NCI-H2081 (cell line): ENCODE data around the gene BRINP2.

ENCODE experiments used
- DNase-seq, 2 experiments: peaks; one replicate each; lab custom pipeline; 2025; lab: John Stamatoyannopoulos, UW

Gene BRINP2

DNA sequence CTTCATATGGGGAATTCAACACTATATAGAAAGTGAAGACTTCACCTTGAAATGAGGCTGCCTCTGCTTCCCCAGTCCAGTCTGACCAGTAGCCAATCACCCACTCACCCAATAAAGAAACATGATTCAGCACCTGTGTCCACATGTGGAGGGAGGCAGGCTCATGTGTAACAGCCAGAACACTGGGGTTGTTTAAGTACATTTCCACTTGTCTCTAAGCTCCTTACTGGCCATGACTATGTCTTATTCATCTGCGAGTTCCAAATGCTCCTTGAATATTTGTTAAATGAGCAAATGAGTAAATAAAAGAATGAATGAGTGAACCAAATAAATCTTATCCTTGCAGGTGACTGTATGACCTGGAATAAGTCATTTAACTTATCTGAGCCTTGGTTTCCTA, 100.1 kb downstream of the BRINP2 start:
- no peak for DNase-seq

DNA sequence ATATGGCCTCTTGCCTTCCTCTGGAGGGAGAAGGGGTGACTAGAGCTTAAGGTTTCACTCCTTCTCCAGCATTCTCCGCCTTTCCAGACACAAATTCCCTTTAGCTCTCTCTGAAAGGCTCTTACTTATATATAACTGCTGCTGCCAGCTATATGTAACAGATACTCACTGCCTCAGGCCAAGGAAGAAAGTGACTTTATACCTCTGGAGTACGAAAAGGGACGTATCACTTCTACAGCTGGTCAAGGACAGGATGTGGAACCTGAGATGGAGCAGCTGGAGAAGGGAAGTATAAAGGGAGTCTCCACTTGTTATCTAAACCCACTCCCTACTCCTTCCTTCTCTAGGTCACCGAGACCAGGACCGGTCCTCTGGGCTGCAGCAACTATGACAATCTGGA, 102.4 kb downstream of the BRINP2 start:
- DNase-seq = no peak

DNA sequence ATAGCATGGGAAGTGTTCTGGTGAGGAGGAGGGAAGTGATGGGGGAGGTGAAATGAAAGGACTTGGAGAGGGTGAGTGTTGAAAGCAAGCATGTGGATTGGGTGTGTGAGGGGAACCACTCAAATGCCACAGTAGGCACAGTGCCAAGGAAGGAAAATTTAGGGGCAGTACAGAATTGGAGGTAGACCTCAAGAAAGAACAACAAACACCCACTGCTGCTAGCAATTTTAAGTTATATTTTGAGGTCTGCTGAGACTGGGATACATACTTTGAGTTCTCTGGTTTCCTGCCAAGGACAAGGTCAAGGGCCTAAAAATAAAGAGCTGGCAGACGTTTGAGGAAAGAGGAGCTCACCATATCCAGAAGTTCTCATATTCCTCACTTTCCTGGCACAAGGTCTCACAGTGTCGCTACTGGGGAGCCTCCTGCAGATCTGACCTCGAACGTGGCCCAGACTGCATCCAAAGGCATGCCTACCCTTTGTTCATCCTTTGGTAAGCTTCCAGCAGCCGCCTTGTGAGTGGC, 104.0 kb downstream of the BRINP2 start:
- no peak for DNase-seq

DNA sequence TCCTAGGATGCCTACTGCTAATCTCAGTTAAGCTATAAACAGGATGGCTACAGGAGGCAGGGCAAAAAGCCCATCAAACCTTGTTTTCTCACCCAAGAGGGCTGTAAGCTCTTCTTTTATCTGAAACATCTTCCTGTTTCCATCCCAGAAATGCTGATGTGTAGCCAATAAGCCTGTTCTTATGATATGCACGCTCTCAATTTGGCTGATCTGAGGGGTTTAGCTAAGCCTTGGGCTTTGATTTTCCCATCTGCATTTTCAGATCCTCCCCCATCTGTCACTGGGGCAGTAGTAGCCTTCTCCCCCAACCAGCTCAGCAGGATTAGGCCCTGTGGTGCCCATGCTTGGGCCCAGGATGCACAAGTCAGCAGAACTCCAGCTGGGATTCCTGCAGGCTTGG, 105.0 kb downstream of the BRINP2 start:
- DNase-seq = no peak

GRCh38 chr1:177278626-177279390, 108.0 kb downstream of the BRINP2 start:
- no peak for DNase-seq

- DNase-seq = no peak
Measured at GRCh38 chr1:177281901-177282300, 111.1 kb downstream of the BRINP2 start.

DNA sequence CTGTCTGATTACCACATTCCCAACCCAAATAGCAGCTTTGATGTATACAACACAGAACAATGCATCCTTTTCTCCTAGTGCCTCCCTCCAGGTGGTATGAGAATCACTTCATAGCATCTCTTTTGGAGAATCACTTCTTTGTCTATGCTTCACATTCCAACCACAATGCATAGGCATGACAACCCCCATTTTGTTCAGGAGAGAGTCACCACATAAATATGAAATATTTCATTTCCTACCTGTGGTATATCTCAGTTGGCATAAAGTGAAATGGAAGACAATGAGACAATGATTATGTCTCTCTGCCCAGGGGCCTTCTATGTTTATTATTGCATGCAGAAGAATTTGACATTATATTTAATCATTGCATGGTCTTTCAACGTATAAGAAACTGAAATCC, 112.2 kb downstream of the BRINP2 start:
- no peak for DNase-seq

GRCh38 chr1:177283380-177283779, 112.6 kb downstream of the BRINP2 start:
- no peak for DNase-seq

DNA sequence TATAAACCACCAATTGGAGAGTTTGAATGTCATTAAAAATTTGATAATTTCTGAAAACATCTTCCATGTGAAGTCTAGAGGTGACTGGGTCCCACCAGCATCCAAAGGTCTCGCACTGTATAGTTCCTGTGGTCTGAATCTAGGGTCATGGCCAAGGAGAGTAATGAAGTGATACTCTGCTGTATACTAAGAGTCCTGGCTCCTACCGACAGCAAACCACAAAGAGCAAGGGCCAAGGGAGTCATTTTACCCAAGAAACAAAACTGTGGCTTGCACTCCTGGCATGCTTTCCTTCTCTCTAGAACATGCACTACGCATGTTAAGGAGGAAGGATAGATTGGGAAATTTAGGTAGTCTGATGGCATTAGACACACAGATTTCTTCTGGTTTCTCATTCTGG, 115.6 kb downstream of the BRINP2 start:
- DNase-seq = no peak

- no peak for DNase-seq
Measured at GRCh38 chr1:177287270-177287669, 116.5 kb downstream of the BRINP2 start.

- DNase-seq = no peak
Measured at GRCh38 chr1:177287994-177288393, 117.2 kb downstream of the BRINP2 start.

DNA sequence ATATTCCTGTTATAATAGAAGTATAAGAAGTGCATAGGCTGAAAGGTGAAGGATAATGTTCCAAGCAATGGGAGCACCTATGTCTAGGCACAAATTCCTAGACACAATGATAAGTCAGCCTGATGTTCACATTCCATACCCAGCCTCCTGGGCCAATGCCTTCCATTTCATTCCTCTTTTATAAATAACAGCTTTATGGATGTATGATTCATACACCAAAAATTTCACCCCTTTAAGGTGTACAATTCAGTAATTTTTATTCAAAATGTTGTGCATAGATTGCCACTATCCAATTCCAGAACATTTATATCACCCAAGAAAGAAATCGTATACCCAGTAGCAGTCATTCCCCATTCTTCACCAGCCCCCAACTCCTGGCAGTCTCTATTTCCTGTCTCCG, 118.8 kb downstream of the BRINP2 start:
- DNase-seq = no peak

GRCh38 chr1:177300431-177300830, 129.7 kb downstream of the BRINP2 start:
- no peak for DNase-seq

DNA sequence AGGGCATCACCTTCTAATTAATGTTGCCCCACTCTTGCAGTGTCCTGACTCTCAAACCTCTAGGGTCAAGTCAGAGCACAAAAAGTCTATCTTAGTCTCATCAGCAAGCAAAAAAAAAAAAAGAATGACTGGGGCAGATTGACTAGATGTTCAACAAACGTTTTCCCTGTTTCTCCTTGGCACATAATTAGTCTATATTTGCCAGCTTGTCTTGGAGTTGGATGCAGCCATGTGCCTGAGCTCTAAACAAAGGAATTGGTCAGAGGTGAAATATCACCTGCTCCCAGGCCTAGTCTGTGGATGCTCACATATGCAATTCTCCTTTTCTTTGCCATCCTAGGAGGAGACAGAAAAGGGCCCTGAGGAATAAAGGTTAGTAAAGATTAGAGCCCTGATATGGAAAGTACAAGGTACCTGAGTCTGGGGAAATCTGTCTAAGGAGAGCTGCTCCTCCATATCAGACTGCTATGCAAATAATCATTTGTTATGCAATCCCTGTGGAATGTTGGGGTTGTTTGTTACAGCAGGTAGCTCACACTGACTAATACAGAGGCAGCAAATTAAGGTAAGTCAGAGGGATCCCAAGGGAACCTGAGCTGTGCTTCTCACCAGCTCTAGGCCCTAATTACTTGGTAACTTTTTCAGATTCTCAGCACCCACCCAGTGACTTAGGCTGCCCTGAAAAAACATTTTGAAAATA, 130.8 kb downstream of the BRINP2 start:
- DNase-seq = no peak

DNA sequence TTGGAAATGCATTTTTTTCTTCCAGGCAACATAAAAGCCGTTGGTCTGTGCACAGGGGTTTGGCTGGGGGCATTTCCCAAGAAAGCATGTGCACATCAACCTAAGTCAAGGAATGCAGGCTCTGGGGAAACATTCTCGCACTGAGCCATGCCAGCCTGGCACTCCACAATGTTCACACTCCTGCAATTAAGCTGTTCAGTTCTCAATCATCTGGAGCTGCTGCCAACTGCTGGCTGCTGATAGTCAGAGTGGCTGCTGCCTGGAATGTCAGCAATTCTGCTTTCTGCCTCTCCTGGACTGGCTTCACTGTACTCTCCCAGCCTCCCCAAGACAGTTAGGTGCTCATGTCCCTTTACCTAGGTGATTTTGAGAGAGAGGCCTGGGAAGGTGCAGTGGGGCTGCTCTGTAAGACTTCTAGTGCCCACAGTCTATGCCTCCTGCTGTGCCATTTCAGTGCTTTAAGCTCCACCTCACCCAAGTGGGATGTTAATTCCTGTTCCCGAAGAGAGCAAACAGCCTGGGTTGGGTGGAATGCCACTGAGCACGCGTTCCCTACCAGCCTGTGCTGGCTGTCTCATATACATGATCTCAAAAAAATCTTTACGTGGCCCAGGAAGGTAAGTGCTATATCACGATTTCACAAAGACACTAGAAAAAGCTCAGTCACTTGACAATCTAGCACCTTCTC, 131.7 kb downstream of the BRINP2 start:
- DNase-seq = no peak

- no peak for DNase-seq
Measured at GRCh38 chr1:177305040-177306018, 134.6 kb downstream of the BRINP2 start.

- no peak for DNase-seq
Measured at GRCh38 chr1:177306019-177306415, 135.3 kb downstream of the BRINP2 start.

DNA sequence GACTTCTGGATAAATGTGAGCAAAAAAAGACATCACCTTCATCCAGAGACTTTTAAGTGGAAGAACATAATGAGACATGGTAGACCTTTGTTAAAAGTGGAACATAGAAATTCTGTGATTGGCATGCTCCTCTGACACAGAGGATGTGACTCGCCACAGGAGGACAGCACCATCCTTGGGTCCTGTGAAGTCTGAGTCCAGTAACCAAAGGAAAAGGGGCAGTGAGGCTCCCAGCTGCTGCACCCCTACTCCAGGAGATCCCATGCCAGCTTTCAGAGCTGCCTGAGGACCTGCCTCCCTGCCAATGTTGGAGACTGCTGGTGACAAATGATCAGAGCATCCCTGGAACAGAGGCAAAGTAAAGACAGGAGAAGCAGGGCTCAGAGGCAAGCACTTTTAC, 136.2 kb downstream of the BRINP2 start:
- no peak for DNase-seq

- DNase-seq = no peak
Measured at GRCh38 chr1:177307771-177308170, 137.0 kb downstream of the BRINP2 start.

DNA sequence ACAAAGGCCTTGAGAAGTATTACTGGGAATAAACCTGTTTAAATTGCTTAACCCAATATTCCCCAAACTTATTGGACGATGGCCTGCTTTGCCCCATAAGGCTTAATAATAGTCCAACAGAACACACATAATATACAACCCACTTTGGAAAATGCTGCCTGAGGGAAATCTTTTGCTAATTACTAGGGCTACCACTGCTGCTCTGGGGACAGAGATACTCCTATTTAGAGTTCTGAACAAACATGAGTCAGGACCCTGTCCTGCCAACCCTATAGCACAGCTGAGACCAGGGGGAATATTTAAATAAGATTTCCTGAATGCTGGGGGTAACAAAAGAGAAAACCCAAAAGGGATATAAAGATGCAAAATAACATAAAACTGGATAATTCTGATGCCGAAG, 139.1 kb downstream of the BRINP2 start:
- no peak for DNase-seq

DNA sequence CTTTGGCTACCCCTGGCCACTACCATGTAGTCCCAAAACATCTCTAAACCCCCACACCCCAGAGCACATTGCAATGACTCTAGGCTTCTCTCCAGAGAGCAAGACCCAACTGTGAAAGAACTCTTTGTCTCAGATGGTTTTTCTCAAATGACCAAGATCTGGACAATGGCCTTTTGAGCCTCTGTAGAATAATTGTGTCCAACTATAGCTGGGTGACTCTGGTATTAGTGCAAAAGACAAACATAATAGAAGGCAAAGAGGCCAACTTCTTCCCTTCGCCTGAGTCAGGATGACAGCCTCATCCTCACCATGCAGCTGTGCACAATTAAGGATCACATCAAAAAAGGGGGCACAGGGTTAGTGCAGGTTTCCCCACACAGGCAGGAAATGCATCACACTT, 139.6 kb downstream of the BRINP2 start:
- no peak for DNase-seq

DNA sequence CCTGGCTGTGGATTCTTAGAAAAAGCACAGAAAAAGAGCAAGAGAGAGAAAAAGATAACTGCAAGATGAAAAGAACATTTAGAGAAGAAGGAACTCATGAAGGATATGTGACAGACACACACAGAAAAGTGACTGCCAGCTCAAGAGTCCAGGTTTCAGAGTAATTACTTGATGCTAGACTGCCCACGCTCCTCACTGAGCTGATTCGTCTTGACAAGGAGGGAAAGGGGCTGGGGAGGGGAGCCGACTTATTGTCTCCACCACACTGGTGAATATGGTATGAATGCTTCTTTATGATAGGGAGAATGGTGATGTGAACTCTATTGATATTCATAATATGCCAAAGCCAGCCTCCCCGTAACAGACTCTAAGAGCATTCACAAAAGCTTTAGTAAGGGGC, 140.4 kb downstream of the BRINP2 start:
- no peak for DNase-seq
